Gastroesophageal sphincter (tissue), 3 donors: Measurements from ENCODE around the gene NIFK.

Experiments used
- EP300 ChIP-seq: sonication (generic); formaldehyde crosslinking; IDR thresholded peaks from one replicate; pipeline ENCODE4 v1.6.1; 2017; ENCODE audit warnings: antibody characterized with exemption, mild to moderate bottlenecking
- POLR2A ChIP-seq, 2 donors: fragments of 450-650 bp; IDR thresholded peaks; one replicate each; pipeline ENCODE4 v1.6.1; 2017; ENCODE audit warnings: antibody characterized with exemption in 2 of 2, mild to moderate bottlenecking in 2 of 2, moderate library complexity in 1 of 2
- POLR2AphosphoS5 ChIP-seq: sonication (generic); formaldehyde crosslinking; IDR thresholded peaks from one replicate; pipeline ENCODE4 v1.6.1; 2017; ENCODE audit warnings: antibody characterized with exemption
- TF ChIP-seq, protein P1 (sequence below), 4 experiments: fragments of 200-600 bp in 2 of 4; fragments of 450-650 bp in 2 of 4; sonication (generic) in 1 of 4; IDR thresholded peaks; one replicate each; pipeline ENCODE4 v1.5.1; 2017 to 2019; ENCODE audit warnings: antibody characterized with exemption in 4 of 4, mild to moderate bottlenecking in 2 of 4, moderate library complexity in 2 of 4

DNA sequence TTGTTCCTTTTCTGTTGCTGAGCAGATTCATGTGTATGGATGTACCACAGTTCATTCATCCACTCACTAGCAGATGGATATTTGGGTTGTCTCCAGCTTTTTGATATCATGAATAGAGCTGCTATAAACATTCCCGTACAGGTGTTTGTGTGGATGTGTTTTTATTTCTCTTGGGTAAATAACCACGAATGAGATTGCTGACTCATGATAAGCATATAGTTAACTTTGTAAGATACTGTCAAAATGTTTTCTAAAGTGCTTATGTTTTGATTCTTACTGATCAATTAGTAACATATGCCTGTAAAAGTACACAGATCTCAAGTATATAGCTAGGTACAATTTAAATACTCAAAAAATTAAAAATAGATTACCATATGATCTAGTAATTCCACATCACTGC lies 46.5 kb upstream of the NIFK start:
- TF ChIP-seq EP300 (no peak), POLR2A (IDR thresholded peaks at IDR 0.05) (no peak), POLR2AphosphoS5 (no peak)
- TF ChIP-seq, protein P1, sequence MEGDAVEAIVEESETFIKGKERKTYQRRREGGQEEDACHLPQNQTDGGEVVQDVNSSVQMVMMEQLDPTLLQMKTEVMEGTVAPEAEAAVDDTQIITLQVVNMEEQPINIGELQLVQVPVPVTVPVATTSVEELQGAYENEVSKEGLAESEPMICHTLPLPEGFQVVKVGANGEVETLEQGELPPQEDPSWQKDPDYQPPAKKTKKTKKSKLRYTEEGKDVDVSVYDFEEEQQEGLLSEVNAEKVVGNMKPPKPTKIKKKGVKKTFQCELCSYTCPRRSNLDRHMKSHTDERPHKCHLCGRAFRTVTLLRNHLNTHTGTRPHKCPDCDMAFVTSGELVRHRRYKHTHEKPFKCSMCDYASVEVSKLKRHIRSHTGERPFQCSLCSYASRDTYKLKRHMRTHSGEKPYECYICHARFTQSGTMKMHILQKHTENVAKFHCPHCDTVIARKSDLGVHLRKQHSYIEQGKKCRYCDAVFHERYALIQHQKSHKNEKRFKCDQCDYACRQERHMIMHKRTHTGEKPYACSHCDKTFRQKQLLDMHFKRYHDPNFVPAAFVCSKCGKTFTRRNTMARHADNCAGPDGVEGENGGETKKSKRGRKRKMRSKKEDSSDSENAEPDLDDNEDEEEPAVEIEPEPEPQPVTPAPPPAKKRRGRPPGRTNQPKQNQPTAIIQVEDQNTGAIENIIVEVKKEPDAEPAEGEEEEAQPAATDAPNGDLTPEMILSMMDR (IDR thresholded peaks at IDR 0.05): no peak
